AG09309 (cell line): ENCODE measurements around the gene ZFP36L1.

ENCODE experiments used
- DNase-seq: peaks from one replicate; pipeline ENCODE4 v3.0.0-alpha.2; 2010; ENCODE audit warnings: low read depth
- H3K4me3 ChIP-seq: 2 replicates; pipeline ENCODE4 v1.5.1; 2011; ENCODE audit warnings: mild to moderate bottlenecking, low read depth, low read length, moderate library complexity; ENCODE audit not compliant: control insufficient read depth
- TF ChIP-seq, protein P1 (sequence below): IDR thresholded peaks from 2 replicates; pipeline ENCODE4 v1.5.1; 2011; ENCODE audit warnings: mild to moderate bottlenecking, low read depth, low read length, inconsistent platforms; ENCODE audit not compliant: insufficient read depth, control insufficient read depth; ENCODE audit errors: missing control alignments

Gene ZFP36L1

DNA sequence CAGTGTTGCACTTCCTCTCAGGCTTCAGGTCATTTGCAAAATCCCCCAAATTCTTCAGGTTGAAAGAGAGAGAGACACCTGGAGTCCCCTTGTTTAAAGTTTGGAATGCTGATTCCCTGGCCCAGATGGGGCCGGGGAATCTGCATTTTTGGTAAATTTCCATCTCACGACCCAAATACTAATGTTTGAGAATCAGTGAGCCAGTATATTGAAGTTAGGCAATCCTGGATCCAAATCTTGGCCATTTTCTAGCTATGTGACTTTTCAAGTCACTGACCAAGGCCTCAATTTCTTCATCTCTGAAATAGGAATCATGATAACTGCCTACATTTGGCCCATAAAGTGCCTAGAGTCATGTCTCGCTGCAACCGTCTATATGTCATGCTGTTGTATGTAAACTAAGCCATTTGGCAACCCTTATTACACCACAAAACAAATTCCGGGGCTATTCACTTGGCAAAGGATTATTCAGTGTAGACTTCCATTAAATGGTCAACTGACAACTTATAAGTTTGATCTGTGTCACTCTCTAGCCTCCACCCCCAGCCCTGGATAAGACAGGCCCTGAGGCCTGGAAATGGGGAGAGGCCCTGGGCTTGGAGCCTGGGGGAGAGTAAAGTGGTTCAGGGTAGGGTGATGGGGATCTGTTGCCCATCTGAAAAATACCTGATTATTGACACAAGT, 3.7 kb upstream of the ZFP36L1 start:
- DNase-seq: no peak
- TF ChIP-seq, protein P1, sequence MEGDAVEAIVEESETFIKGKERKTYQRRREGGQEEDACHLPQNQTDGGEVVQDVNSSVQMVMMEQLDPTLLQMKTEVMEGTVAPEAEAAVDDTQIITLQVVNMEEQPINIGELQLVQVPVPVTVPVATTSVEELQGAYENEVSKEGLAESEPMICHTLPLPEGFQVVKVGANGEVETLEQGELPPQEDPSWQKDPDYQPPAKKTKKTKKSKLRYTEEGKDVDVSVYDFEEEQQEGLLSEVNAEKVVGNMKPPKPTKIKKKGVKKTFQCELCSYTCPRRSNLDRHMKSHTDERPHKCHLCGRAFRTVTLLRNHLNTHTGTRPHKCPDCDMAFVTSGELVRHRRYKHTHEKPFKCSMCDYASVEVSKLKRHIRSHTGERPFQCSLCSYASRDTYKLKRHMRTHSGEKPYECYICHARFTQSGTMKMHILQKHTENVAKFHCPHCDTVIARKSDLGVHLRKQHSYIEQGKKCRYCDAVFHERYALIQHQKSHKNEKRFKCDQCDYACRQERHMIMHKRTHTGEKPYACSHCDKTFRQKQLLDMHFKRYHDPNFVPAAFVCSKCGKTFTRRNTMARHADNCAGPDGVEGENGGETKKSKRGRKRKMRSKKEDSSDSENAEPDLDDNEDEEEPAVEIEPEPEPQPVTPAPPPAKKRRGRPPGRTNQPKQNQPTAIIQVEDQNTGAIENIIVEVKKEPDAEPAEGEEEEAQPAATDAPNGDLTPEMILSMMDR: no peak
- peak overlapping the region; percentile 89 for H3K4me3 ChIP-seq

GRCh38 chr14:68795597-68796417, 2.9 kb upstream of the ZFP36L1 start:
- no peak for DNase-seq
- TF ChIP-seq, protein P1: peak; percentile 56

DNA sequence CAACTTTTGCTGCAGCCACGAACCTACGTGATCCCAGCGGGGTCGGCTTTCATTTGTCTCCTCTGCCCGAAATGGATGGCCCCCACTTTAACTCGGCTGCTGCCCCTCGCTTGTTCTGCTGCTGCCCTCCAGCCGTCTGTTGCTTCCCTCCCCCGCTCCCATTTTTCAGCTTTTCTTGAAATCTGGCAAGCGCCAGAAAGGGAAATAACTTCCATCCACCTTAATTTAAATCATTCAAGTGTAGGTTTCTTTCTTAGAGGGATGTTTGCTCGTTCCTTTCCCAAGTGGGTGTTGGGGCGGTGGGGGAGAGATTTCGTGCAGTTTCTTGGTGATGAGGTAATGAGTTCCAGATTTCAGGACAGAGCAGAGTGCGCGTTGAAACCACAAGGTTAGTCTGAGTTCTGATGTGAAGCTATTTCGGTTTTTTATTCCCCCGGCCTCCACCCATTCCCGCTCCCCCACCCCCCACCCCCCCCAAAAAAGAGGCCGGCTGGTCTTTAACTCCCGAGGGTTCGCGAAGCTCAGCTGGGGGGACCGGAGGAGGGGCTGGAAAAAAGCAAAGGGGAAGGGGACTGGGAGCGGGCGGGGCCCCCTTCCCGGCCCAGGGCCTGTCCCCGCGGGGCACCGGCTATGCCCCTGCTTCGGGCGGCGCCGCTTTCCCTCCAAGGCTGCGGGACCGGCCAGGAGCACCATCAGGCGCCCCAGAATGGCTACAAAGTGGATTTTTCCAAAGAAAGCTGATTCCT, 2.2 kb upstream of the ZFP36L1 start:
- peak overlapping the region; percentile 89 for H3K4me3 ChIP-seq
- DNase-seq: peak; percentile 97
- TF ChIP-seq, protein P1: no peak

More at GRCh38 chr14:68795597-68796417, 2.9 kb upstream of the ZFP36L1 start:
- H3K4me3 ChIP-seq: peak overlapping the region; percentile 89

DNA sequence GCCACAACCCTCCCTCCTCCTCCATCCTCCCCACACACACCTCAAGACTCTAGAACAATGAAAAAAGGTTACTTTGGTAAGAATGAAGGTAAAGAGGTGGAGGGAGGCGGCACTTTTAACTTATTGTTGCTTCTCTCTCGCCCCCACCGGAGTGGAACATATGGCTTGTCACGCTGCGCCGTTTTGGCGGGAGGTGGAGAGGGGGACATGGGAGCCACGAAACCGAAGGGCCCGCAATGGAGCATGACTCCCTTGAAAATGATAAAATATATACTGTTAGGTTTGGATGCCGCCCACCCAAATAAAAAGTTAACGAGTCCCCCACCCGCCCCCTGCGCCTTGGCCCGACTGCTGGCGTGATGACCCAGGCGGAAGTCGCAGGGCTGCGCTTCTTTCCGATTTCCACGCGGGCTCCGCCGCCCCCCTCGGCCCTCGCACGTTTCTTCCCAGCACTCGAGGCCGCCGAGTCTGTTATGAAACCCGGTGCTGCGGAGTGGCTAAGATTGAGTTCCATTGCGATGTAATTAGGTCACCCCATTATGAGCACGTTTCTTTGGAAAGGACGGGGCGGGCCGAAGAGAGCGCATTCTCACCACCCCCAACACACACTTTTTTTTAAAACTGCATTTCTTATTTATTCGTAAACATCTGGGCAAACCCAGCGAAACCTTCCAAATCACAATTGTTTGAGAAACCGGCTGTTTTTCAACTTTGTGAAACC, 1.4 kb upstream of the ZFP36L1 start:
- peak overlapping the region; percentile 89 for H3K4me3 ChIP-seq
- TF ChIP-seq, protein P1: no peak
- DNase-seq: peak; percentile 93

DNA sequence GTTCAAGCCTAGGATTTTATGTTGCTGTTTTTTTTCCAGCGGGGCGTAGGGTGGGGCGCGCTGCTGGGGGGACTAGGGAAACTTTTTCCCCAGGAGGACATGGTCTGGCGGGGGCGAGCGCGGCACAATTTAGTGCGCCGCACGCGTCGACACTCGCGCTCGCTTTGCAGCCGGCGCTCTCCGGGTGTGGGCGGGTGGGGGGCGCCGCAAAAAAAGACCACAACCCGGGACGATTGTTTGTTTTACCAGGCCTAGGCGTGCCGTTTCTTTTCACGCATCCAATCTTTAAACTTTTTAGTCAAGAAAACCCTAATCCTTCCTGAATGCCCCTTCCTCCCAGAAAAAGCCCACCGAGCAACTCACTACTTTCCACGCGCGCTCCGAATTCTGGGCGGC, 865 bp upstream of the ZFP36L1 start:
- TF ChIP-seq, protein P1: no peak
- peak overlapping the region; percentile 89 for H3K4me3 ChIP-seq
- DNase-seq: no peak

DNA sequence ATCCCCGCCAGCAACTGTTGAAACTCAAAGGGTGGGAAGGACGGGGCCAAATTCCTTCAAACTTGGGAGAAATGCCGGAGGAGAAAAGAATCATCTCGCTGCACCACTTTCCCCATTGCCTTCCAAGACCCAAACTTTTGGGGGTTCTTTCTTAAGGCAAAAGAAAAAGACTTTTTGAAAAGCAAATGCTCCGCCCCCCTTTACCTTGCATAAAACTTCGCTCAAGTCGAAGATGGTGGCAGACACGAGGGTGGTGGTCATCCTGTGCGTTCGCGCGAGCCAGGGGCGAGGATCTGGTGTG, 239 bp downstream of the ZFP36L1 start:
- DNase-seq: no peak
- peak overlapping the region; percentile 89 for H3K4me3 ChIP-seq
- TF ChIP-seq, protein P1: no peak
